Stimulated activated CD4-positive, alpha-beta T cell treated with anti-CD3 and anti-CD28 coated beads, Interleukin-2, amount 100 ng/mL, for 48 hours (primary cell): ENCODE measurements around the gene ACAD10.
"Not testable (repeated sequence)": the region's sequence is repeated elsewhere in the genome, so short reads cannot be mapped to it uniquely, and the experiment has no call there.

Experiments used
- DNase-seq, 2 donors: peaks; one replicate each; pipeline ENCODE4 v3.0.0-alpha.2; 2020

Gene ACAD10

GRCh38 chr12:111685811-111686573 is at the start of gene ACAD10, which contains the start of gene BRAP:
Gene ACAD10, plus strand, starts transcription at chr12:111686053. Its CDS starts 6,657 bp downstream, at chr12:111692710.
Gene BRAP, minus strand, starts transcription at chr12:111685956. Its CDS starts 164 bp downstream, at chr12:111685792.
- DNase-seq = peak; percentile 92 to 94

GRCh38 chr12:111636209-111636945 is 49.5 kb upstream of the ACAD10 start:
- DNase-seq = no peak

DNA sequence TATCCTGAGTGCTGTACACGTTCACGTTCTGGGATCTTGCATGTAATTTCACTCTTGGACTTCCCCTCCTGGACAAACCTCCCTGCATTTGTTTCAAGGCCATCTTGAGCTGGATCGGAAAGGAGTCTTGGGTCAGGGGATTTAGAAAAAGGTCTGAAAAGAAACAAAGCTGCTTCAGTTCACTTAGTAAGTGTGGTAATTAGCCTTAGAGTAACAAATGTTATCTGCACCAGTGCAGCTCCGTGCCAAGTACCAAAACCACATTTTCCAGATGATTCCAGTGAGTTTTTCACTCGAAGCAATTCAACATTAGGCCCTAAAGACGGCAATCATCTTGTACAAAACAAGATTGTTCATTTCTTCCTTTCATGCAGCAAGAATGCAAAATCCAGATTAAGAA is 47.3 kb upstream of the ACAD10 start:
- no peak for DNase-seq

GRCh38 chr12:111640506-111640905 is 45.3 kb upstream of the ACAD10 start:
- DNase-seq = no peak

- no peak for DNase-seq
Measured at GRCh38 chr12:111642681-111643426, 43.0 kb upstream of the ACAD10 start.

- DNase-seq = no peak
Measured at GRCh38 chr12:111643427-111643826, 42.4 kb upstream of the ACAD10 start.

DNA sequence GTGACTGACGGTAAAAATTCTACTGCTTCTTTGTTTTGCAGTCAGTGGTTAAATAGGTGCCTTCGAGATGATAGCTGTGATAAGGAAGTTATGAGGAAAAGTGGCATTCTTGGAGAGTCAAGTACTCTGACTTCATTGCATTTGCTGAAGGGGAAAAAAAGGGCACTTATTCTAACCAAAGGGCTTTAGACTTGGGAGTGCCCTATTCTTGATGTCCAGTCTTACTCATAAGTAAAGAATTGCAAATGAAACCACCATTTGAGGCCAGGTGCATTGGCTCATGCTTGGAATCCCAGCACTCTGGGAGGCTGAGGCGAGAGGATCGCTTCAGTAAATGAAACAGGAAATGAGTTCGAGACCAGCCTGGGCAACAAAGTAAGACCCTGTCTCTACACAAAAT is 40.4 kb upstream of the ACAD10 start:
- no peak for DNase-seq

DNA sequence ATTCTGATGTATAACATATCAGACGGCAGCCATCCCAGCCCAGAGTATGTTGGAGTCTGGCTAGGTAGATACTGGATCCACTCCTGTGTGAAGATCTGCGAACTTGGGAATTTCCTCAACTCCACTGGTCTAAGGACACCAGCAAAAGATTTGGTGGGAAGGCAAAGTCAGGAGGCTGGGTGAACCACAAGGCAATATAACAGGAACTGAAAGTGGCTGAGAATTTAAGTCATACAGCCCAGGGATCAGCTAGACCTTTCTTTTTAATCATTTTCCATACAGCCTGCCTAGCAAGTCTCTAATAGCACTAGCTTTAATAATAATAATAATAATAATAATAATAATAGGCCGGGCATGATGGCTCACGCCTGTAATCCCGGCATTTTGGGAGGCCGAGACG is 34.9 kb upstream of the ACAD10 start:
- DNase-seq = no peak

GRCh38 chr12:111652530-111652929 is 33.3 kb upstream of the ACAD10 start:
- not testable (repeated sequence) for DNase-seq

DNA sequence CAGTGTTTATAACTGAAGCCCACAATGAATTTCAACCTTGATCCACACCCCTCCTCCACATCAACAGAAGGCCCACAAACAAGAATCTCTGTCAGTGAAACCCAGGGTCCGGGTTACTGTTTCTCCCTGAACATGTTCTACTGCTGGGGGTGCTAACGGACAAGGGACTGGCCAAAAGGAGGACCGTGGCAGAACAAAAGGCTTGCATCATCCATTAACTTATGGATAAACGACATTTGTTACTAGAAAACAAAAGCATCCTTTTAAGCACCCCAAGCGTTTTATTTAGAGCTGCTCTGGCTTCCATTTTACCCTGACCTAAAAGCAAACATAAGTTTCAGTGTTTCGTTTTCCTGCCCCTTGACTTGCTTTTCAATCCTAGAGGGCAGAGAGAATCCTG is 32.3 kb upstream of the ACAD10 start:
- DNase-seq = no peak

DNA sequence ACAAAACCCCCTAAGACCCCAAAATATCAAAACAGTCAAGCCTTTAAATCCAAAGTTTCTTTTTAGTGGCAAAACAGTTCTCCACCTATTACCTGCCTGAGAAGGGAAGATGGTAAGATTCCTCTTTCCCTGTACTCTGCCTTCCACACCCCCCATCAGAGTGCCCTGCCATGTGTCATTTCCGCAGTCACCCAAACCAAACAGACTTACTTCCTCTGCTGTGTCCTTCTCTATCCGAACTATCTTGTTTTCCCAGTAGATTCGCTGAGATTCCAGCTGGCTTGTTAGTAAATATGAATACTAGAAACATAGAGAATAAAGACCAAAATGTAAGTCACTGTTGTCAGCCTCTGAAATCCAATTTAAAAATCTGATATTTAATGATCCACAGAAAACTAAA is 30.5 kb upstream of the ACAD10 start:
- DNase-seq = no peak

DNA sequence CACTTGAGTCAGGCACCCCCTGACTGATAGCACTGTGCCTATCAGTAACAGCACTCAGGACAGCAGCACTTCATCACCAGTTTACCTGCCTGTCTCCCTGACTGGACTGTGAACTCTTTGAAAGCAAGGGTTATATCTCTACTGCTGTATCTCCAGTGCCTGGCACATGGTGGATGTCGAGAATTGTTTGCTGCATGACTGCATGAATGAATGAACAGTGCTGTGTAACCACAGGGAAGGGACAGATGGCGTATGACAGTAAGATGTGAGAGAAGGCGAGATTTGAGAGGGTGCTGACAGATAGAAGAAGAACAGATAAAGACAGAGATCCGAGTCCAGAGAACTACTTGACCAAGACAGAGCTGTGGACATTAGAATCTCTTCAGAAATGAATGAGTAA is 29.8 kb upstream of the ACAD10 start:
- DNase-seq = no peak

DNA sequence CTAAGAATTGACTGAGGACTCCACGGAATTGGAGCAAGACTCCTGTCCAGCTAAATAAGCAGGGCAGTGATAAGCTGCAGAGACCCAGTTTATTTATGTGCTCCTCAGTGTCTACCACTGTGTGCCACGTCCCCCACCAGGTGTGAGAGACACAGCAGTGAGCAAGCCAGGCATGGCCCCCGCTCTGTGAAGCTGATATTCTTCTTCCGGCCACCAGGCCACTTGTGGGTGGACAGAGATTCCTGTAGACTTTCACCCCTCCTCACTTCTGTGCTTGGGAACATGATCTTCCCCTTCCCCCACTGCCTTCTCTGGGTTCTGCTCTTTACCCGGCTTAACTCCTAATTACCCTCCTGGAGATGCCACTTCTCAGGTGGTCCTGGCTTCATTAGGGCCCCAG is 21.4 kb upstream of the ACAD10 start:
- DNase-seq = no peak

DNA sequence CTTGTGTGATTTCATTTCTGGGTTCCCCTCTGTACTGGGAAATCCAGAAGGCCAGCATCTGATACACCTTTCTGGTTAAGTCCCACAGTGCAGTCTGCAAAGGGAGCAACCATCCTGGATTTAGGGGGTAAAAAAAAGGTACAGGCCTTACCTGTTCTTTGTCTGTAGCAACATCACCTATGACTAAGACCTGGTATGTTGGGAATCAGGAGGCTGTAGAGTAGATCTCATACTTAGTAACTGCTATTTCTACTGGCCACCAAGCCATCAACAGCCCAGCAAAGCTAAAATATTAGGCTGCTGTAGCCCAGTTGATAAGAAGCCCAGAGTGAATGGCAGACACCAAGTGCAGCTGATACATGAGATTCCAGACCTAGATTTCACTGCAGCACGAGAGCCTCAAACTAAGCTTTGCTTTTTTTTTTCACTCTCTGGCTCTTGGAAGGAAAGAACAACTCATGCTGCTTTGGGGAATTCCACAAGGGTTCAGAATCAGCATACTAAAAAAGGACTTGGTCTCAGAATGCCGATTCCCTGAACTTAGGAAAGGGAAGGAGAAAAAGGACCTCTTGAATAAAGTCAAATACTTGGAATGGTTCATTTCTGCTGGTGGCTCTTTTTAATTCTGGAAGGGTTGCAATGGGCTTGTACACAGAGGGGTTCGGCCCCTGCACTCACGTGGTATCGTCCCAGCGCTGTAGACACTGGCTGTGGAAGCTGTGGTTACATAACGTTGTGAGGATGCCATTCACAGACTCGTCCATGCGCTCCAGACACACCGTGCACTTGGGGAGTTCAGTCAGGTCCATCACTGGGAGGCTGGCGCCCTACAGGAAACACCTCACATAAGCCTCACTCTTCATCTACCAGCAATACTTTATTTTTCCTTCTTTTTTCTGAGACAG is 20.6 kb upstream of the ACAD10 start:
- no peak for DNase-seq

DNA sequence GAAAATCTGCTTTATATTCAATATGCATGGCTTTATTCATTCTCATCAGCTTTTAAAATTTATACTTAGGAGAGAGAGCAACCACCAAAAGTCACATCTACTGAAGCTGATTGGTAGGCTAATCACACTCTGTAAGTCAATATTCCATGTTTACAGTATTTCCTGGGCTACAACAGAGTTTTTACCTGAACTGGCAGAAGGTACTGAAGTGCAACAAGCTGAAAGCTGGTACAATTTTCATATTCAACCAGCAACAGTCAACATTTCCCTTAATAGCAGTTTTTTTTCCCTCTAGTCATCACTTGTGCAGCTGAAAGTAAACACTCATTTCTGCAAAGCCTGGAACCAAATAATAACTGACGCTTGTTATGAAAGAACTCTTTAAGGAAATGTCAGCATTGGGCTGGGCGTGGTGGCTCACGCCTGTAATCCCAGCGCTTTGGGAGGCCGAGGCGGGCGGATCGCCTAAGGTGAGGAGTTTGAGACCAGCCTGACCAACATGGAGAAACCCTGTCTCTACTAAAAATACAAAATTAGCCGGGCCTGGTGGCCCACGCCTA is 13.0 kb upstream of the ACAD10 start:
- no peak for DNase-seq

GRCh38 chr12:111673503-111673902 is 12.3 kb upstream of the ACAD10 start:
- no peak for DNase-seq

- no peak for DNase-seq
Measured at GRCh38 chr12:111677186-111677585, 8.7 kb upstream of the ACAD10 start.

DNA sequence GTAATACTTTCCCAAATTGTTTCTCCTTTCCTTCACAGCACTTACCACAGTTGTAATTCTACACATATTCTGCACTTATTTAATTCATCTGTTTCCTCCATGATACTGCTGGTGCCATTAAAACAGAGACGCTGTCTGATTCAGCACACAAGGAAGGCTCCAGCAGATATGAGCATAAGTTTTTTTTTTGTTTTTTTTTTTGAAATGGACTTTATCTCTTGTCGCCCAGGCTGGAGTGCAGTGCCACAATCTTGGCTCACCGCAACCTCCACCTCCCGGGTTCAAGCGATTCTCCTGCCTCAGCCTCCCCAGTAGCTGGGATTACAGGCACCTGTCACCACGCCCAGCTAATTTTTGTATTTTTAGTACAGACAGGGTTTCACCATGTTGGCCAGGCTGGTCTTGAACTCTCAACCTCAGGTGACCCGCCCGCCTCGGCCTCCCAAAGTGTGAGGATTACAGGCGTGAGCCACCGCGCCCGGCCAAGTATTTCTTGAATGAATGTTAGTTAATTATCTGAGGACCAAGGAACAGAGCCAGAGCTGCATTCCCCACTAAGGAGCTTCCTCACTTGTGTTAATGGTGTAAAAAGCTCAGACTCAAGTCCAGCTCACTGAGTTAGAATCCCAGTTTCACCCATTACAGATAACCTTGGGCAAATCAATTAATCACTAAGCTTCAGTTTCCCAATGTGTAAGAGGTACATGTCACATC is 1.2 kb upstream of the ACAD10 start:
- DNase-seq = not testable (repeated sequence)

- DNase-seq = peak in 1 of 2 donors; percentile 2
Measured at GRCh38 chr12:111685322-111685810, 487 bp upstream of the ACAD10 start.

GRCh38 chr12:111686574-111687105 is 787 bp downstream of the ACAD10 start:
- DNase-seq = no peak

DNA sequence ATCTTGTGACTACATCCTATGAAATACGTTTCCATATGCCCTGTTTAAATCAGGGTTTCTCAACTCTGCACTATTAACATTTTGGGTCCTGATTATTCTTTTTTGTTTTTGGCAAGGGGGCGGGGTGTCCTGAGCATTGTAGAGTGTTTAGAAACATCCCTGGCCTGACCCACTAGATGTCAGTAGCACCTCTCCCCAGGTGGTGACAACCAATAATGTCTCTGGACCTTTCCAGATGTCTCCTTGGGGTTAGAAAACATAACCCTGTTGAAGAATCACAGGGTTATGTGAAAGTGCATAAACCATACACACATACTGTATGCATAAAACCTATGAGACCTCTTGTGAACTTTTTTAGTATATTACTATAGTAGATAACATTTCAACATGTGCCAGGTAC is 1.4 kb downstream of the ACAD10 start:
- DNase-seq = no peak
